ENCODE measurements around the gene SSTR5.
"Not testable (repeated sequence)": the region's sequence is repeated elsewhere in the genome, so short reads cannot be mapped to it uniquely, and the experiment has no call there.

The SSTR5 gene

DNA sequence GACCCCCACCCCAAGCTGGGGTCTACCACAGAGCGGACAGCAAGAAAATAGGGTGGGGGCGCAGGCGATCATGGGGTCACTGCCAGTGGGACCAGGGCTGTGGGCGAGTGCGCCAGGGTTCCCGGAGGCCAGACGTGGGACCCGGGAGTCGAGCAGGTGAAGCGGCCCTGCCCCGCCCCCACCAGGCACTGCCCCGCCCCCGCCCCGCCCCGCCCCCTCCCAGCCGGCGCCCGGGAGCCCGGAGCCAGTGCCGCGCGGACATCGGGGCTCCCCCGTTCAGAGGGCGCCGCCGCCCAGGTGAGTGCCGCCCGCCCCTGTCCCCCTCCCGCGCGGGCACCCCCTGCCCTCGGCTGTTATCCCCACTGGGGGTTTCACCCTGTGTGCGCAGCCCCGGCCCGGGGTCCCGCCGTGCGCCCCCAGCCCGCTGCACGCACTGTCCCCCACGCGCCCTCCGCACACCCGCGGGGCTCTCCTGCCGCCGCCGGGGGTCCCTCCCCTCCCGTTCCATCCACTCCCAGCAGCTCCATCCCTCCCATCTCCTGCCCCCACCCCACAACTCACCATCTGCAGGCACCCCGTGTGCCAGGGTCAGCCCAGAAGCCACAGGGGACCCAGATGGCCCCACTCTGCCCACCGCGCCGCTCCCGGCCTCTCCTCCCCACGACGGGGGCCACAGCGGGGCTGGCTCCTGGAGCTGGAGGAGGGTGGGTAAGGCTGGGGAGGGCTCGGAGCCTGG lies at the start of gene SSTR5:
Gene SSTR5, plus strand, starts transcription at position 222 of the 736 bp plus-strand sequence. CDS start 6,122 bp downstream, outside the sequence.
- no peak for DNase-seq

DNA sequence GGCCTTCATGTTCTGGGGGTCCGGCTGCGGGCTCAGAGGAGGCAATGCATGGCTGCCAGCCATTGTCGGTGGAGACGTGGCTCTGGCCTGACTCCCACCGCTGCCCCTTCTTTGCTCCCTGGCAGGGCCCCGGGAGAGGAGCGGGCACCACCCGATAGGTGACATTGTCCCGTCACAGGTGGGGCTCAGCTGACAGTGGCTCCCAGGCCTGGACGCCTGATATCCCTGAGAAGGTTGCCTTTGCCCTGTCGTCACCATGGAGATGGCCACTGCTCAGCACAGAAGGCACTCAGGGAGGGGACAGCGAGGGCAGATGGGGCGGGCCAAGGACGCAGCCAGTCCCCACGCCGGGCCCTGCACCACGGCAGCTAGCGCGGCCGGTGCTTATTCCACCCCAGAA lies 48.4 kb upstream of the SSTR5 start:
- DNase-seq = no peak

DNA sequence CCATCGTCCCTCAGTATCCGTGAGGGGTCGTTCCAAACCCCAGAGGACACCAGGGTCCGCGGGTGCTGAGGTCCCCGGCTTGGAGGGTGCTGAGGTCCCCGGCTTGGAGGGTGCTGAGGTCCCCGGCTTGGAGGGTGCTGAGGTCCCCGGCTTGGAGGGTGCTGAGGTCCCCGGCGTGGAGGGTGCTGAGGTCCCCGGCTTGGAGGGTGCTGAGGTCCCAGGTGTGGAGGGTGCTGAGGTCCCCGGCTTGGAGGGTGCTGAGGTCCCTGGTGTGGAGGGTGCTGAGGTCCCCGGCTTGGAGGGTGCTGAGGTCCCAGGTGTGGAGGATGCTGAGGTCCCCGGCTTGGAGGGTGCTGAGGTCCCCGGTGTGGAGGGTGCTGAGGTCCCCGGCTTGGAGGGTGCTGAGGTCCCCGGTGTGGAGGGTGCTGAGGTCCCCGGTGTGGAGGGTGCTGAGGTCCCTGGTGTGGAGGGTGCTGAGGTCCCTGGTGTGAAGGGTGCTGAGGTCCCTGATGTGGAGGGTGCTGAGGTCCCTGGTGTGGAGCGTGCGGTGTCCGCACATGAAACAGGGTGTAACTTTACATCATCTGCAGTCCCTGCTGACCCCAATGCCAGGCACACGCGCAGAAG lies 47.3 kb upstream of the SSTR5 start:
- DNase-seq = not testable (repeated sequence)

DNA sequence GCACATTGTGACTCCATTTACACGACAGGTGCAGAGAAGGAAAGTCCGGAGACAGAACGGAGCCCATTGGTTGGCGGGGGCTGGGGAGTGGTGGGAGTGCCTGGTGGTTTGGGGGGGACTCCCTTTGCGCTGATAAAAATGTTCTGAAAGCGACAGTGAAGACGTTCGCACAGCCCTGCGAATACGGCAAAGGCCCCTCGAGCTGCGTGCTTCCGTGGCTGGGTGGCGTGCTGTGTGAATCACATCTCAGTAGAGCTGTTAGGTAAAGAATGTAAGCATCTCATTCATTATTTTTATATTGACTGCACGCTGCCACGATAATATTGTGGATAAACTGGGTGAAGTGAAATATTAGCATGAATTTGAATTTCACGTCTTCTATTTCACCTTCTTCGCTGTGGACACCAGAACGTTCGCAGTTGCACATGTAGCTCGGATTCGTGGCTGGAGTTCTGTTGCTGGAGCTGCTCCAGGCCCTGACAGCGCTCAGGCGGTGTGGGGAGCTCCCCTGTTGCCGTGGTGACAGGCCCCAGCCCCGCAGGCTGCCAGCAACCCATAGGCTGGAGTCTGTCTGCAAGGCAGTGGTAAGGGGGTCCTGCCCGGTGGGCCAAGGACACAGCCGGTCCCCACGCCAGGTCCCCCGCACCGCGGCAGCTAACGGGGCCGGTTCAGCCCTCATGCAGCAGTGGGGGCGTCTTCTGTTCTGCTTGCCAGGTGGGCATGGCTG lies 46.3 kb upstream of the SSTR5 start:
- DNase-seq = no peak

DNA sequence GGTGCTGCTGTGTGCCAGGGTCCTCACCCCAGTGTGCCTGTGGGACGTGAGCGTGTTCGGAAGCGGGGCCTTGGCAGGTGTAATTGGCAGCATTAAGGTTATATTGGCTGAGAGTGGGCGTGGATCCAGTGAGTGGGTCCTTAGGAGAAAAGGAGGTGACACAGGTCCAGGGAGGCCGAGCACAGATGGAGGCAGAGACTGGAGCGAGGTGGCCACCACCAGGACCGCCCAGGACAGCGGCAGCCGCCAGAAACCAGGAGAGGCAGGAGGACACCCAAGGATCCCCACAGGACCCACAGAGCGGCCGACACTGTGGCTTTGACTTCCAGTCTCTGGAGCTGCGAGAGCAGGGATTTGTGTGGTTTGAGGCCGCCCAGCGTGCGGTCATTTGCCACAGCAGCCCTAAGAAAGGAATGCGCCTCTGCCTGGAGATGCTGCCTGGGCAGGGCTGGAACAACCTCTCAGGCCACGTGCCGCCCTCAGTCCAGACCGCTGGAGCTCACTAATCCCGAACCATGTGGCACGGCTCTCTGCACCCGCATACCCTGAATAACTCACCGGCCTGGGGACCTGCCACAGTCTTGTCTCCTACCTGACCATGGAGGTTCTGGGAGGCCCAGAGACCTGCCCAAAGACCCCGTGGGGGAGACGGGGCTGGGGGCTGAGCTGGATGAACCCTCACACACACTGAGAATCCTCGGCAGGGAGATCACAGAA lies 45.6 kb upstream of the SSTR5 start:
- no peak for DNase-seq

DNA sequence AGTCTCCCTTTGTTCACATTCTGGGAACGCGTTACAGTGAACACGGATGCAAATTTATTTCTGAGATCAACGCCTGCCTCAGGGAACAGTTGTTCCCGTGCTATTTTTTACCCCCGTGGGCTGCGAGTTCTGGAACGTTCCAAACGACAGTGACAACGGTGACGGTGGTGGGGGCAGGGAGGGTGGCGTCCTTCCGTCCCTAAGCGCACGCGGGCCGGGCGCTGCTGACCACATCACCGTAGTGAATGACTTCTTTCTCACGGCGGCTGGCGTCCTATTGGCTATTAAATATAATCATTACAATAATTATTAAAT lies 45.1 kb upstream of the SSTR5 start:
- no peak for DNase-seq

DNA sequence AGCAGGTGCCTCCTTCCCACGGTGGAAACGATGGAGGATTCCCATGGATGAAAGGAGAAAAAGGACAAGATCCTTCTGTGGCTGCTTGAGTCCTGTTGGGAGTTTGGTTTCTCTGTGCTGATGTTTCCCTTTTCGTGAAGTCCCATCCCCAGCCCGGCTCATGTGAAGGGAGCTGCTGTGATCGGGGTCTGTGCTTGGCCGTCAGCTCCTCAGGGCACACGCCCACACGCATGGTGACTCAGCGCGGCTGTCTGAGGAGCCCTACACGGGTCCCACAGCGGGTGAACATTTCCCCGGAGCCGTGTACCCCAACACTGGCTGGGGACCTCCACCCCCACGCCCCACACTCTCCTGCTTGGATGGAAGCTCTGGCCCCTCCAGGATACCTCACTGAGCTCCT lies 44.5 kb upstream of the SSTR5 start:
- no peak for DNase-seq

DNA sequence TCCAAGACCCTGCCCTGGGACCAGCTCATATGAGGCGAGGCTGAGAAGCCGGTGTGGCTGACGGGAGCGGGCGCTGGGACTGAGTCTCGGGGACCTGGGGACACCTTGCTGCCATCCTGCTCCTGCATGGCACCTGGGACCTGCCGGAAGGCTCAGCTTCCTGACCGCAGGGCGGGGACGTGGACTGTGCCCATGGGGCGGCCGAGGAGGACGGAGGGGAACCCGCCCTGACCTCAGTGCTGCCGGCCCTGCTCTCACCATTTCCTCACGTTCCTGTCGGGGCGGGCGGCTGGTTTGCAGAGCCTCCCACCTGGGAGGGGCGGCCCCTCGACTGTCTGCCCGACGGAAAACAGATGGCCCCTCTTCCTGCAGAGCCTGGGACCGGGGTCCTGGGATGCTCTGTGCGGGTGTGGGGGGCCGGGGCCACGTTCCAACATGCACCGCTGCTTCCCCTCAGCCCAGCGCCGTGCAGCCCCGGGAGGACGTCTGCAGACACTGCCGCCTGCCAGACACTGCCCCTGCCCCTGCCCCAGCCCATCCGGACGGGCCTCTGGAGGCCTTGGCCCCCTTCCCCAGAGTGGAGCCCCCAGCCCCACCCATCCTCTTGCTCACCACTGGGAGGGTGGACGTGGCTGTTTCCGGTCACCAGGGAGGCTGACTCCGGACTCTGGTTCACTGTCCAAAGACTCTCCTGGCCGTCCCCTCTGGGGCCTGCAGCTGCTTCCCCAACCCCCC lies 43.9 kb upstream of the SSTR5 start:
- no peak for DNase-seq

DNA sequence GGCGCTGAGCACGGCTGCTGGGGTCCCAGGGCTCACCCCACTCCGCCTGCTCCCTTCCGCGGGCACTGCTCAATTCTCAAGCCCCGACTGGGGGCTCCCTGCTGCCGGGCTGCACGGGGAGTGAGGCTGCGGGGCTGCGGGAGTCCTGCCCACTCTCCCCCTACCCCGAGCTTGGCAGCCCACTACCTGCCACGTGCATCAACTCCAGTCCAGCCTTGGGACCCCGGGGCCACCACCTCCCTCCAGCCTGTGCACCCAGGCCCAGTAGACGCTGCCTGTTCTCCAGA lies 43.3 kb upstream of the SSTR5 start:
- DNase-seq = no peak

DNA sequence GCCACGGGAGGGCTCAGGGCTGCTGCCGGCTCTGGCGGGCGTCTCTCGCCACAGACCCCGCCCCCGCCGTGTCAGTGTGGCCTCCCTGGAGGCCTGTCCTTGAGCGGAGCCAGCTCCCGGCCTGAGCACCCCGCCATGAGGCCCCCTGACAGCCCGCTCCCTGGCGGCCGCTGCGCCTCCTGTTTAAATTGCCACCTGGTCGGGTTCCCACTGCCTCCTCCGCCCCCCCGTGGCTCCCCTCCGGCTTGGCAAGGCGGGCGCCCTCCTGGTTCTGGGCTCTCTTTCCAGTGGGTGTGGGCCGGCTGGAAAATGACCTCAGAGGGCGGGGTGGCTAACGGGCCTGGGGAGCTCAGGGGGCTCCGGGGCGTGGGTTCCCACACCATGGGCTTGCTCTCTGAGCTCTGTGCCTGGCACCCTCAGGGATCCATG lies 42.1 kb upstream of the SSTR5 start:
- no peak for DNase-seq

DNA sequence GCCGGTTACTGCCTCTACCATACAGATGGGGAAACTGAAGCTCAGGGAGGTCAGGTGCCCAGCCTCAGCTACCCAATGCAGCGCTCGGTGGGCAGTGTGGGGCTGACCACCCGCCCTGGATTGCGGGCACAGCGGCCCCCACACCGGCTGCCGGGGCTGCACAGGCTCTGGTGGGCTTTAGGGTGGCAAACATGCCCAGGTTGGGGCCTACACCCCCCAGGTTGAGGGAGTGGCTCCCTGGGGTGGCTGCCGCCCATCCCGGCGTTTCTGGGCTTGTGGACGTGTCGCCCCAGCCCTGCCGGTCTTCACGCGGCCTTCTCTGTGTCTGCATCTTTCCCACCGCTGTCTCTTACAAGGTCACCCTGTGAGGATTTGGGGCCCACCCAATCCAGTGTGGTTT lies 40.9 kb upstream of the SSTR5 start:
- DNase-seq = no peak

DNA sequence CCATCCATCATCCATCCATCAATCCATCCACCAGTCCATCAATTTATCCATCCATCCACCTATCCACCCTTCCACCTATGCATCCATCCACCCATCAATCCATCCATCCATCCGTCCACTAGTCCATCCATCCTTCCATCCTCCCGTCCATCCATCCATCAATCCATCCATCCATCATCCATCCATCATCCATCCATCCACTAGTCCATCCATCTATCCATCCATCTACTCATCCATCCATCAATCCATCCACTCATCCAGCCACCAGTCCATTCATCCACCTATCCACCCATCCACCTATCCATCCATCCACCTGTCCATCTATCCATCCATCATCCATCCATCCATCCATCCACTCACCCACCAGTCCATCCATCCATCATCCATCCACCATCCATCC lies 39.9 kb upstream of the SSTR5 start:
- no peak for DNase-seq

DNA sequence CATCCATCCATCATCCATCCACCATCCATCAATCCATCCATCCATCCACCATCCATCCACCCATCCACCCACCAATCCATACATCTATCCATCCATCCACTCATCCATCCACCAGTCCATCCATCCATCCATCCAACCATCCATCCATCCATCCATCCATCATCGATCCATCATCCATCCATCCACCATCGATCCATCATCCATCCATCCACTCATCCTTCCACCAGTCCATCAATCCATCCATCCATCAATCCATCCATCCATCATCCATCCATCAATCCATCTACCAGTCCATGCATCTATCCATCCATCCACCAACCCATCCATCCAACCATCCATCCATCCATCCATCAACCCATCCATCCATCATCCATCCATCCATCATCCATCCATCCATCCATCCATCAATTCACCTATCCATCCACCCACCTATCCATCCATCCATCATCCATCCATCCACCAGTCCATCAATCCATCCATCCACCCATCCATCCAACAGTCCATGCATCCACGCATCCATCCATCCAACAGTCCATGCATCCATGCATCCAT lies 39.3 kb upstream of the SSTR5 start:
- DNase-seq = no peak

DNA sequence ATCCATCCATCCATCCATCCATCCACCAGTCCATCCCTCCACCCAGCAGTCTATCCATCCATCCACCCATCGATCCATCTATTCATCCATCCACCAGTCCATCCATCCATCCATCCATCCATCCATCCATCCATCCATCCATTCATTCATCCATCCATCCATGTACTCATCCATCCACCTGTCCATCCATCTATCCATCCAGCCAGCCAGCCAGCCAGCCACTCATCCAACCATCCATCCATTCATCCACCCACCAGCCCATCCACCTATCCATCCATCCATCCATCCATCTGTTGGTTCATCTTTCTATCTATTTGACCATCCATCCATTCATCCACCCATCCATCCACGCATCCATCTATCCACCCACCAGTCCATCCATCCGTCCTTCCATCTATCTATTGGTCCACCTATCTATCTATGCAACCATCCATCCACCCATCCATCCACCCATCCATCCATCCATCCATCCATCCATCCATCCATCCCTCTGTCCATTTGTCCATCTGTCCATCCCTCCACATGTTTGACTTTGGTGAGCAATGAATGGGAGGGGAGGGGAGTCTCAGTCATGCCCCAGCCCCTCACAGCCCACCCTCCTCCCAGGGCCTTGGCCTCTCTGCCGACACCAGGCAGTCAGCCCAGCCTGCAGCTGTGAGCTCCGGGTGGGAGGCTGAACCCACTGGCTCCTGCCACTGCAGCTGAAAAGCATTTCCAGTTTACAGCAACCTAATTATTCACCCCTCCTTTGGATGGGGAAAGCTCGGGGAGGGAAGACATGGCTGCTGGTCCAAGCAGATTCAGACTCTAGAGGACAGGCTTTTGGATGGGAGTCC lies 38.1 kb upstream of the SSTR5 start:
- DNase-seq = no peak

DNA sequence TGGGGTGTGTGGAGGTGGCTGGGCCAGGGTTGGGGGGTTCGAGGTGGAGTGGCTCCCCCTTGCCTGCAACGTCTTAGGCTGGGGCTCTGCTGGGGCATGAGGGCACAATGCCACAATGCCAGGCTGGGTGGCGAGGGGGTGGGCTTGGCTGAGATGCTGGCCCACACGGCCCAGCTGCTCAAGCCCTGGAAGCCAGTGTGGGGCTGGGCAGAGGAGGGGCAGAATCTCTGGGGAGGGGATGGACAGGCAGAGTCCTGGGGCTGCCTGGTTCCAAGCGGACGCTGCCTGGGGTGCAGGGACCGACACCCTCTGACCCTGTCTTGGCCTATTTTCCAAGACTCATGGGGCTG lies 37.5 kb upstream of the SSTR5 start:
- DNase-seq = no peak

DNA sequence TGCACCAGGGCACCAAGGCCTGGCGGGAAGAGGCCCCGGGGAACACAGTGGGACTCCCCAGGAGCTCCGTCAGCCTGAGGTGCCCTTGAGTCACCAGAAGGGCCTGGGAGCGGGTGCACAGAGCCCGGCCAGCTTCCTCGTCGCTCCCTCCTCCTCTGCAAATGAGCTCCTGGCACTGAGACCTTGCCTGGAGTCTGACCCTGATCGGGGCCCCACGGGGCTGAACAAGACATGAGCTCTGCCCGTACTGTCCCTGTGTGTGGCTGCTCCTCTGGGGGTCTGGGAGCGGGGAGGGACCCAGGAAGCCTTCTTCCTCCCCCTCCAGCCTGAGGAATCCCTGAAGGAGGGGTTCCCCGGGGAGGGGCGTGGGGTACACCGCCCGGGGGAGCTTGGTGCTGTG lies 36.4 kb upstream of the SSTR5 start:
- DNase-seq = no peak

DNA sequence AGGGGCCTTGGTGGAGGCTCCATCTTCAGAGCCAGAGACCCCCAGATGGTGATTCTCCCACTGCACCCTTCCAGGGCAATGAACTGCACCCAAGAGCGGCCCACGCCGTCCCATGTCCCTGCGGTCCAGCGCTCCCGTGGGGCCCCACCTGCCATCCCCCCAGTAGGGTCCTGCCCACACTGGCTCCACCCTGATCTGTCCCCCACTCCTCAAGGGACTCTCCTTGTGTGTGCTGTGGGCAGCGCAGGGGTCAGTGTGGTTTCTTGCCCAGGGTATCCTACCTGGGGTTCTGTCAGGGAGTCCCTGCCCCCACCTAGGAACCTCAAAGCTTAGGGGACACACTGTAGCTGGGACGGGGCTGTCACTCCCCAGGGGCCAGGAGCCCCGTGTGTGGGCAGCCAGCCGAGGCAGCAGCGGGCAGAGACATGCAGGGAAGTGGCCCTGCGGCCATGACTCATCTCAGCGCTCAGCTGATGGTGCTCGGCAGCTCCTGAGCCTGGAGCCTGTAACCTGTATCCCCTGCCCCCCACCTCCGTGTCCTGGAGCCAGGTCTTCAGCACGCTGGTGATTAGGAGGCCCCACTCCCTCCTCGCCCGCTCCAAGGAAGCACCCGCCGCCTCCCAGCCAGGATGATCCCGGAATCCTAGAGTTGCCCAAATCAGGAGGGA lies 35.7 kb upstream of the SSTR5 start:
- DNase-seq = no peak

DNA sequence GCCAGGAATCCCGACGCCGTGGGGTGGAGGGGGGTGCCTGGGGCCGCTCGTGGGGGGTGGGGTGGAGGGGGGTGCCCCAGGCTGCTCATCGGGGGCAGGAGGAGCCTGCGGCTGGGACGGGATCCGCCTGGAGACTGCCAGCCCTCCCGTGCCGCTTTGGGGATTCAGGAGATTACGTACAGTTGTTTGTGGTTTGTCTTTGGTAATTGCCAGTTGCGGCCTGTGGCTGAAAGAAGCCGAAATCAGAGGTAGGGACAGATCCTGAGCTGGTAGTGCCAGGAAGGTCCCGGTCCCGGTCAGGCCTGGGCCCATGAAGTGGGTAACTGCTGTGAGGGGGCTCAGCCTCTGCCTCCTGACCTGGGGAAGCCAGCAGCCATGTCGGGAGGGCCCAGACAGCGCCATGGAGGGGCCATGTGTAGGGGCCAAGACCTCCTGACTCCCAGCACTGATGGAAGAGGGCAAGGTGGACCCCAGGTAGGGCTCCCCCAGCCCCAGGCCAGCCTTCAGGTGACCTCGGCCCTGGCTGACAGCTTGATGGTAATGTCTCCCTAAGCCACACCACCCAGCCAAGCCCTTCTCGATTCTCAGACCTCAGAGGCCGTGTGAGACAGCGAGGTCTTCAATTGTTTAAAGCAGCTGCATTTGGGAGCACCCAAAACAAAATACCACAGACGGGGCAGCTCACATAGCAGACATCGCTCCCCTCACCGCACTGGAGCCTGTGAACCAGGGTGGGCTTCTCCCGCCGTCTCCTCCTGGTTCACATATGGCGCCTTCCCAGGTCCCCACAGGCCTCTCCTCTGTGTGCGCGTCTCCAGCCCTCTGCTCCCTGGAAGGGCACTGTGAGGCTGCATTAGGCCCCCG lies 34.9 kb upstream of the SSTR5 start:
- DNase-seq = no peak

DNA sequence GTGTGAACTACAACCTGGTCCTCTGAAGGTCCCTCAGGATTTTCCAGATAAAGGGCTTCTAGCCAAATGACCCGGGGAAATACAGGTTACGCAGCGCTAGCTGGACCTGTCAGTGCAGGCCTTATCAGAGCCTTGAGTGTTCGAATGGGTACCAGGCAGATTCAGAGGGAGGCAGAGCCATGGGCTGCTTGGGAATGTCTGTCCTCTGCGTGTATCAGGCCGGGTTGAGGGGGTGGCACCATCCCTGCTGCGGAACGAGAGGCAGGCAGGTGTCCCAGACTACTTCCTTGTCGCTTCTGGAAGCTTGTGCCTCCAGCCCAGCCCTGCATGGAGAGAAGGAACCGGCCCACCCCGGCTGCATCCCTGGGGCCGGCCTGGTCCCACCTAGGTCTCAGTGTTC lies 33.6 kb upstream of the SSTR5 start:
- no peak for DNase-seq

DNA sequence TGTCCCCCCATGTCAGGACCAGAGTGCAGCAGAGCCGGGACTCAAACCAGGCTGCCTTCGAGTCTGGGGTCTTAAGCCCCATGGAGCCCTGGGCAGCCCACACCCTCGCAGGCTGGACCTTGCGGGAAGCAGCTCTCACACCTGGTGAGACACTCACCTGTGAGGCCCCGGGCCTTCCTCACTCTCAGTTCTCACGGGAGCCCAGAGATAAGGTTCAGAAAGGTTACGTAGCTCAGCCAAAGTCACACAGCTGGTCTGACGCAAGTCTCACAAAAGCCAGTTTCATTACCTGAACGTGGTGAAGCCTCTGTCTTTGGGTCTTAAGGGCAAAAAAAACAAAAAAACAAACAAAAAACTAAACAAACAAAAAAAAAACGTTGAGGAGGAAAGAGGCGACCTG lies 32.8 kb upstream of the SSTR5 start:
- no peak for DNase-seq
